H1 (cell line): ENCODE results near the gene AGBL1. TPM values are rescaled to one million over a fixed set of nuclear protein-coding genes. Genes with fewer than 3 reads are reported as not detected.

Source experiments
- BACH1 ChIP-seq: IDR thresholded peaks from 2 replicates; pipeline ENCODE4 v1.6.1; 2012; ENCODE audit warnings: low read length, improper control_type of control experiment
- CHD7 ChIP-seq: fragments of 300-600 bp; sonication (generic); IDR thresholded peaks from 2 replicates; pipeline ENCODE4 v1.7.1; 2012; ENCODE audit warnings: low read length, moderate library complexity, mild to moderate bottlenecking, inconsistent platforms; ENCODE audit not compliant: insufficient replicate concordance
- EP300 ChIP-seq, 2 experiments: IDR thresholded peaks; 1 replicate in 1 of 2; 2 replicates in 1 of 2; pipeline ENCODE4 v1.6.1; 2011 to 2012; ENCODE audit warnings: low read depth in 2 of 2, low read length in 2 of 2, mild to moderate bottlenecking in 2 of 2, borderline replicate concordance in 1 of 2, inconsistent platforms in 1 of 2, moderate library complexity in 1 of 2
- EZH2 ChIP-seq: fragments of 200-600 bp; sonication (generic); IDR thresholded peaks from 2 replicates; pipeline ENCODE4 v1.7.1; 2012; ENCODE audit warnings: low read depth, mild to moderate bottlenecking, moderate library complexity, low read length, inconsistent platforms; ENCODE audit not compliant: severe bottlenecking
- SP1 ChIP-seq: IDR thresholded peaks from 2 replicates; pipeline ENCODE4 v1.6.1; 2011; ENCODE audit warnings: low read depth, low read length
- polyA plus RNA-seq, 7 experiments: library from polyadenylated mRNA; depleted of rRNA in 3 of 7; stranded (reverse) in 5 of 7; unstranded in 2 of 7; fragments of >200 nt in 5 of 7; fragments of 200-250 nt in 2 of 7; gene quantifications; 1 replicate in 5 of 7; 2 replicates in 1 of 7; 4 replicates in 1 of 7; pipeline versions ENCODE4 v1.2.1 to v1.2.3, GENCODE V29; 2011 to 2013; ENCODE audit warnings: missing spikeins in 2 of 7, mixed read lengths in 2 of 7
- total RNA-seq: library from RNA; stranded (reverse); fragmentation: NEBNext Ultra II Directional; extraction: Animal tissue kit (Norgen Biotek cat#: 25700); gene quantifications from 2 replicates; pipeline ENCODE4 v1.2.1, GENCODE V29; 2021

Gene AGBL1
- total and polyA plus RNA-seq, 2 of the 8 experiments (the other 6 are each of a cell fraction or from before 2014, with no cell fraction given), result not detected

DNA sequence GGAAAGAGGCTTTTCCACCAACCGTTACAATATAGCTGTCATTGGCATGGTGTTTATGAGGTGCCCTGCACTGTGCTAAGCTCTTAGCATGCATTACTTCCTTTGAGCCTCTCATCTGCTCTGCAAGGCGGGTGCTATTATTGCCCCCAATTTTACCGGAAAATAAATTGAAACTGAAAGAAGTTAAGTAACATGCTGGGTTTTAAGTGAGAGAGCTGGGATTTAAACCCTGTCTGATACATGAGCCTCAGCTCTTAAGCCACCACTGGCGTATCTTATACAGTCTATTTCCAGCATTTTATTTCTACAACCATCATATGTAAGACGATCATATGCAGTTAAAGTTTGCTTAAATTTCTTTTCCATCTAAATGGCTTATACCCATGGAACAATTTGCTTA is 81.6 kb downstream of the AGBL1 start (continued):
- TF ChIP-seq CHD7 (no peak), EP300 (IDR thresholded peaks at IDR 0.05; ENCODE audit: borderline replicate concordance in 1 of 2, low read depth in 2 of 2, low read length in 2 of 2) (no peak), SP1 (no peak), EZH2 (no peak), BACH1 (no peak)
